Cardiac septum (tissue), 1 donor: ENCODE results near the gene ENG. TPM values are rescaled to one million over a fixed set of nuclear protein-coding genes. Genes with fewer than 3 reads are reported as not detected.

ENCODE experiments used
- DNase-seq: peaks from one replicate; pipeline ENCODE4 v3.0.0-alpha.2; 2020; ENCODE audit warnings: low spot score
- intact Hi-C: fragments of 100-400 bp; cut with DNase I; formaldehyde crosslinking; loops from one replicate; pipeline ENCODE4 v1.14.0; 2022
- long read RNA-seq: library from polyadenylated mRNA; unstranded; transcript quantifications from one replicate; pipeline ENCODE4 v2.0.0, GENCODE V29; 2021
- total RNA-seq: library from RNA; stranded (reverse); fragmentation: NEBNext Ultra II Directional; extraction: Animal tissue kit (Norgen Biotek cat#: 25700); gene quantifications from one replicate; pipeline ENCODE4 v1.2.1, GENCODE V29; 2021
- donor health status: DM: no; HTN: no; CAD: no.

Gene ENG
- total RNA-seq: 244 TPM
- long read RNA-seq, transcript ENG-201 (14 exons, 3,059 nt): minor isoform, 8 of 564 reads
- long read RNA-seq, transcript ENG-202 (15 exons, 3,048 nt): major isoform, 309 of 564 reads
- long read RNA-seq, partial matches to known transcripts: 177 of 564 reads
- long read RNA-seq, other reads (novel, unspliced or antisense): 70 of 564 reads

GRCh38 chr9:127854184-127854806 is at the start of gene ENG:
Gene ENG (minus strand): TSS chr9:127854658. CDS start chr9:127854355, 303 bp downstream.
- intact Hi-C loops: no loop called here
- DNase-seq: peak; percentile 90

- DNase-seq: peak; percentile 86
- intact Hi-C loops: no loop called here
Measured at GRCh38 chr9:127903557-127904475, 49.4 kb upstream of the ENG start.

GRCh38 chr9:127899128-127899943 is 44.9 kb upstream of the ENG start, which contains the start of gene ST6GALNAC6:
Gene ST6GALNAC6 (minus strand): TSS chr9:127899603. CDS start chr9:127897981, 1,622 bp downstream.
- intact Hi-C loops: loop anchor here (2.0 kb wide), 1 partner anchor 17 kb away; the partner anchor contains the start of gene ST6GALNAC4
- peak; percentile 89 for DNase-seq

GRCh38 chr9:127898433-127899127 is 44.1 kb upstream of the ENG start:
- DNase-seq: no peak

GRCh38 chr9:127897193-127897692 is 42.8 kb upstream of the ENG start:
- intact Hi-C loops: loop anchor here (2.0 kb wide), 1 partner anchor 20 kb away; the partner anchor contains the start of gene AK1
- DNase-seq: no peak

More at GRCh38 chr9:127898433-127899127, 44.1 kb upstream of the ENG start:
- intact Hi-C loops: loop anchor here (2.0 kb wide), 1 partner anchor 18 kb away; the partner anchor contains the start of gene ST6GALNAC4

GRCh38 chr9:127896395-127897192 is 42.1 kb upstream of the ENG start:
- intact Hi-C loops: loop anchor here (2.0 kb wide), 1 partner anchor 20 kb away; the partner anchor contains the start of gene AK1
- no peak for DNase-seq

- intact Hi-C loops: loop anchor here (2.0 kb wide), 1 partner anchor 19 kb away; the partner anchor contains the start of gene AK1
Measured at GRCh38 chr9:127895811-127896210, 41.4 kb upstream of the ENG start.

GRCh38 chr9:127893392-127893791 is 38.9 kb upstream of the ENG start:
- intact Hi-C loops: no loop called here
- no peak for DNase-seq

More at GRCh38 chr9:127895811-127896210, 41.4 kb upstream of the ENG start:
- DNase-seq: no peak

GRCh38 chr9:127892831-127893230 is 38.4 kb upstream of the ENG start:
- no peak for DNase-seq

GRCh38 chr9:127890053-127890452 is 35.6 kb upstream of the ENG start:
- no peak for DNase-seq
- intact Hi-C loops: no loop called here

More at GRCh38 chr9:127892831-127893230, 38.4 kb upstream of the ENG start:
- intact Hi-C loops: no loop called here

- intact Hi-C loops: no loop called here
- DNase-seq: no peak
Measured at GRCh38 chr9:127887792-127888191, 33.3 kb upstream of the ENG start.

- no peak for DNase-seq
- intact Hi-C loops: no loop called here
Measured at GRCh38 chr9:127886401-127886972, 32.0 kb upstream of the ENG start.

- no peak for DNase-seq
- intact Hi-C loops: no loop called here
Measured at GRCh38 chr9:127885508-127886281, 31.2 kb upstream of the ENG start.

GRCh38 chr9:127884976-127885490 is 30.6 kb upstream of the ENG start:
- intact Hi-C loops: no loop called here
- no peak for DNase-seq

GRCh38 chr9:127884427-127884911 is 30.0 kb upstream of the ENG start:
- DNase-seq: no peak
- intact Hi-C loops: no loop called here

- DNase-seq: no peak
- intact Hi-C loops: no loop called here
Measured at GRCh38 chr9:127883959-127884358, 29.5 kb upstream of the ENG start.
